Mesodermal cell (in vitro differentiated cells): ENCODE results near the gene CHEK2. TPM values are rescaled to one million over a fixed set of nuclear protein-coding genes. Genes with fewer than 3 reads are reported as not detected.
A peak's percentile ranks its signal among the peaks of the same experiment; 100 is the strongest.

Experiments
- H3K27ac ChIP-seq: 2 replicates; pipeline ENCODE4 v1.7.0; 2013; ENCODE audit warnings: mild to moderate bottlenecking, low read depth, low read length, moderate library complexity; ENCODE audit not compliant: severe bottlenecking
- H3K36me3 ChIP-seq: 2 replicates; pipeline ENCODE4 v1.7.1; 2013; ENCODE audit warnings: mild to moderate bottlenecking, low read length, moderate library complexity; ENCODE audit not compliant: control insufficient read depth, insufficient read depth
- H3K4me1 ChIP-seq: one replicate; pipeline ENCODE4 v1.7.1; 2013; ENCODE audit warnings: mild to moderate bottlenecking, low read length; ENCODE audit not compliant: insufficient read depth, control insufficient read depth, poor library complexity, severe bottlenecking
- H3K4me3 ChIP-seq: 2 replicates; pipeline ENCODE4 v1.7.0; 2013; ENCODE audit warnings: low read length, control low read depth, mild to moderate bottlenecking; ENCODE audit not compliant: insufficient read depth, poor library complexity, severe bottlenecking; ENCODE audit errors: extremely low read depth
- H3K9me3 ChIP-seq: 2 replicates; pipeline ENCODE4 v1.7.1; 2013; ENCODE audit warnings: mild to moderate bottlenecking, low read length, moderate library complexity; ENCODE audit not compliant: control insufficient read depth
- WGBS, 2 experiments: methylation state at CpG; one replicate each; pipeline ENCODE4 v1.1.5; 2013; ENCODE audit warnings: missing lambda C conversion rate in 2 of 2; ENCODE audit not compliant: insufficient coverage in 2 of 2; 5-methylcytosine and 5-hydroxymethylcytosine counted together
- polyA plus RNA-seq, 2 experiments: library from polyadenylated mRNA; stranded (reverse); fragments of 50-300 nt; gene quantifications; one replicate each; pipeline ENCODE4 v1.2.3, GENCODE V29; 2013

Gene CHEK2
- polyA plus RNA-seq (2013, experiment 1 of 2): 19.4 TPM
- polyA plus RNA-seq (2013, experiment 2 of 2): 19.9 TPM

GRCh38 chr22:28741785-28742561 lies at the start of gene CHEK2, which contains the start of gene HSCB:
Gene CHEK2, minus strand, starts transcription at chr22:28741820. Its CDS starts 7,099 bp downstream, at chr22:28734721.
Gene HSCB, plus strand, starts transcription at chr22:28742039. Its CDS starts 57 bp downstream, at chr22:28742096.
- WGBS, 2 experiments: 1% methylated on average over 35 to 40 of the region's 54 CpGs
- Histone ChIP-seq H3K4me3 (peak within 1 kb of the TSS; percentile 99), H3K27ac (peak within 1 kb of the TSS; percentile 95), H3K4me1 (no peaks in the 10 kb centered on the region), H3K36me3 (peaks cover 35% of the 10 kb centered on the region), H3K9me3 (no peaks in the 10 kb centered on the region)

- Histone ChIP-seq H3K27ac (no peak overlapping the region), H3K4me1 (no peaks in the 10 kb centered on the region), H3K36me3 (peaks cover 51% of the 10 kb centered on the region), H3K9me3 (no peaks in the 10 kb centered on the region), H3K4me3 (no peak overlapping the region)
- 93 to 97% methylated on average over 3 of the region's 5 CpGs for WGBS, 2 experiments
Measured at GRCh38 chr22:28791124-28791523, 49.5 kb upstream of the CHEK2 start.

GRCh38 chr22:28788601-28789000 lies 47.0 kb upstream of the CHEK2 start:
- H3K36me3 ChIP-seq: peaks cover 47% of the 10 kb centered on the region
- no peaks in the 10 kb centered on the region for H3K4me1 ChIP-seq
- H3K27ac ChIP-seq: no peak overlapping the region
- no peaks in the 10 kb centered on the region for H3K9me3 ChIP-seq
- WGBS, 2 experiments: 100% methylated on average over 1 of the region's 3 CpGs
- no peak overlapping the region for H3K4me3 ChIP-seq

- 94 to 95% methylated on average over 2 to 4 of the region's 4 CpGs for WGBS, 2 experiments
- peak overlapping the region; percentile 70 for H3K27ac ChIP-seq
- no peaks in the 10 kb centered on the region for H3K9me3 ChIP-seq
- H3K36me3 ChIP-seq: peaks cover 87% of the 10 kb centered on the region
- no peak overlapping the region for H3K4me3 ChIP-seq
- no peaks in the 10 kb centered on the region for H3K4me1 ChIP-seq
Measured at GRCh38 chr22:28783786-28784671, 42.4 kb upstream of the CHEK2 start.

- Histone ChIP-seq H3K4me1 (no peaks in the 10 kb centered on the region), H3K9me3 (no peaks in the 10 kb centered on the region), H3K36me3 (peaks cover 90% of the 10 kb centered on the region), H3K27ac (no peak overlapping the region), H3K4me3 (no peak overlapping the region)
- WGBS, 2 experiments: 80 to 100% methylated on average over 1 of the region's 1 CpG
Measured at GRCh38 chr22:28780296-28780695, 38.7 kb upstream of the CHEK2 start.

GRCh38 chr22:28779833-28780232 lies 38.2 kb upstream of the CHEK2 start:
- WGBS, 2 experiments: 87 to 100% methylated on average over 4 of the region's 5 CpGs
- peaks cover 93% of the 10 kb centered on the region for H3K36me3 ChIP-seq
- no peaks in the 10 kb centered on the region for H3K9me3 ChIP-seq
- H3K4me3 ChIP-seq: no peak overlapping the region
- H3K4me1 ChIP-seq: no peaks in the 10 kb centered on the region
- H3K27ac ChIP-seq: no peak overlapping the region

GRCh38 chr22:28774378-28774777 lies 32.8 kb upstream of the CHEK2 start:
- Histone ChIP-seq H3K27ac (no peak overlapping the region), H3K9me3 (no peaks in the 10 kb centered on the region), H3K36me3 (peaks cover 56% of the 10 kb centered on the region), H3K4me1 (no peaks in the 10 kb centered on the region), H3K4me3 (peak overlapping the region; percentile 61)
- 100% methylated on average over 1 of the region's 1 CpG for WGBS, 2 experiments

- WGBS, 2 experiments: 44 to 46% methylated on average over 4 of the region's 10 CpGs
- peaks cover 47% of the 10 kb centered on the region for H3K36me3 ChIP-seq
- peak overlapping the region; percentile 61 for H3K4me3 ChIP-seq
- H3K9me3 ChIP-seq: no peaks in the 10 kb centered on the region
- no peaks in the 10 kb centered on the region for H3K4me1 ChIP-seq
- peak overlapping the region; percentile 99 for H3K27ac ChIP-seq
Measured at GRCh38 chr22:28773461-28773867, 31.8 kb upstream of the CHEK2 start.

- H3K27ac ChIP-seq: peak within 1 kb of the TSS; percentile 99
- WGBS, 2 experiments: 0% methylated on average over 75 to 77 of the region's 92 CpGs
- H3K9me3 ChIP-seq: no peaks in the 10 kb centered on the region
Measured at GRCh38 chr22:28772633-28773460, 31.2 kb upstream of the CHEK2 start, which contains the start of gene CCDC117. Gene CCDC117, plus strand, starts transcription at chr22:28772695. Its CDS starts 155 bp downstream, at chr22:28772850.

GRCh38 chr22:28771195-28771791 lies 29.7 kb upstream of the CHEK2 start:
- Histone ChIP-seq H3K4me3 (no peak overlapping the region), H3K27ac (no peak overlapping the region), H3K36me3 (peaks cover 25% of the 10 kb centered on the region), H3K4me1 (no peaks in the 10 kb centered on the region), H3K9me3 (no peaks in the 10 kb centered on the region)
- 100% methylated on average over 1 to 2 of the region's 5 CpGs for WGBS, 2 experiments

More at GRCh38 chr22:28772633-28773460, 31.2 kb upstream of the CHEK2 start, which contains the start of gene CCDC117:
- Histone ChIP-seq H3K4me1 (no peaks in the 10 kb centered on the region), H3K4me3 (peak within 1 kb of the TSS; percentile 61), H3K36me3 (peaks cover 41% of the 10 kb centered on the region)
